Nephron progenitor cell (in vitro differentiated cells): ENCODE results near the gene TCEAL9.

Source experiments
- DNase-seq: peaks from one replicate; pipeline ENCODE4 v3.0.0; 2021
- H3K27ac Mint-ChIP-seq: 2 replicates; pipeline ENCODE4 v1.8.0; 2021; ENCODE audit warnings: mild to moderate bottlenecking, moderate library complexity, mixed read lengths
- H3K27me3 Mint-ChIP-seq: 2 replicates; pipeline ENCODE4 v1.8.0; 2021; ENCODE audit warnings: mild to moderate bottlenecking, low read depth, mixed read lengths; ENCODE audit not compliant: poor library complexity
- H3K36me3 Mint-ChIP-seq: 2 replicates; pipeline ENCODE4 v1.8.0; 2021; ENCODE audit warnings: low read depth, mixed read lengths
- H3K4me1 Mint-ChIP-seq: 2 replicates; pipeline ENCODE4 v1.8.0; 2021; ENCODE audit warnings: mixed read lengths
- H3K4me3 Mint-ChIP-seq: 2 replicates; pipeline ENCODE4 v1.8.0; 2021; ENCODE audit warnings: mild to moderate bottlenecking, moderate library complexity, mixed read lengths
- H3K9me3 Mint-ChIP-seq: 2 replicates; pipeline ENCODE4 v1.8.0; 2021; ENCODE audit warnings: mild to moderate bottlenecking, moderate library complexity, mixed read lengths
- CTCF ChIP-seq: fragments of 200-600 bp; sonication (generic); IDR thresholded peaks from 2 replicates; pipeline ENCODE4 v1.5.0; 2021; ENCODE audit warnings: antibody characterized with exemption

TCEAL9 gene

DNA sequence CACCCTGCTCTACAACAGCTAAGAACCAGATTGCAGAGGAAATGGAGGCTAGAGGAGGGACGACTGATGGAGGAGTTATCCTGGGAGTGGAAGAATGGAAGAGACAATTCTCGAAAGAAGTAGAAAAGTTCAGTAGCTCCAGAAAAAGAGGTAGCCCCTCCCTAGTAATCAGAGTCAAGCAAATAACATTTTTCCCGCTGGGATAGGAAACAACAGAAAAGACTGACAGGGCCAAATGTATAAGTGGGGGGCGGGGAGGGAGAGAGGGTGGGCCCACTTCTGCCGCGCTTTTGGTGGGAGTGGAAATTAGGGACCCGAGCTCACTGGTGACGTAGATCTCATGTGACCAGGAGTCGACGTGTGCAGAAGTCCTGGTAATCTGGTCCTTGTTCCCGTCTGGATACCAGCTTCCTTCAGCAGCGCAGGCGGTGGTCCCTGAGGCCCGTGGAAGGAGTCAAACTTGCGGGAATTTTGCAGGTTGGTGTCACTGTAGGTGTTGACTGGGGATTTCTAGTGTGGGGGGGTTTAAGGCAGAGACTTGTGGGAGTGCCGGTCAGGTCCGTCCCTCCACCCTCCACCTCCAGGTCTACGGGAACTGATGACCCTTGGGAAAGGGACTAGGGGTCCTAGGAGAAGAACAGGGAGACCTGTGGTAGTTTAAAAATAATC, at the start of gene TCEAL9:
TCEAL9 (plus strand) TSS at position 377 of the 669 bp plus-strand sequence. CDS start 1,179 bp downstream, outside the sequence.
- DNase-seq = peak; percentile 30

GRCh38 chrX:103309860-103310554, 46.3 kb upstream of the TCEAL9 start:
- TF ChIP-seq CTCF = no peak
- no peak overlapping the region for H3K27ac Mint-ChIP-seq
- H3K36me3 Mint-ChIP-seq = peaks cover 8% of the 10 kb centered on the region
- DNase-seq = peak; percentile 21
- H3K4me3 Mint-ChIP-seq = peak overlapping the region; percentile 86
- peaks cover 4% of the 10 kb centered on the region for H3K9me3 Mint-ChIP-seq
- peaks cover 6% of the 10 kb centered on the region for H3K4me1 Mint-ChIP-seq
- peaks cover 5% of the 10 kb centered on the region for H3K27me3 Mint-ChIP-seq

More for the DNA sequence above, at the start of gene TCEAL9:
- peak within 1 kb of the TSS; percentile 99 for H3K27ac Mint-ChIP-seq
- peaks cover 24% of the 10 kb centered on the region for H3K4me1 Mint-ChIP-seq
- H3K4me3 Mint-ChIP-seq = peak within 1 kb of the TSS; percentile 97
- no peaks in the 10 kb centered on the region for H3K27me3 Mint-ChIP-seq
- TF ChIP-seq CTCF = no peak
- peaks cover 17% of the 10 kb centered on the region for H3K36me3 Mint-ChIP-seq
- peaks cover 15% of the 10 kb centered on the region for H3K9me3 Mint-ChIP-seq

GRCh38 chrX:103310555-103311398, 45.5 kb upstream of the TCEAL9 start, which contains the start of gene BEX2:
Gene BEX2, minus strand, starts transcription at chrX:103310990. Its CDS starts 1,014 bp downstream, at chrX:103309976.
- TF ChIP-seq CTCF = no peak
- Mint-ChIP-seq H3K27ac (no peak within 1 kb of the TSS), H3K4me3 (peak within 1 kb of the TSS; percentile 86), H3K9me3 (peaks cover 8% of the 10 kb centered on the region), H3K36me3 (peaks cover 8% of the 10 kb centered on the region), H3K4me1 (peaks cover 6% of the 10 kb centered on the region), H3K27me3 (peaks cover 5% of the 10 kb centered on the region)
- DNase-seq = peak; percentile 83

GRCh38 chrX:103311399-103311780, 44.9 kb upstream of the TCEAL9 start:
- Mint-ChIP-seq H3K27me3 (peaks cover 5% of the 10 kb centered on the region), H3K36me3 (peaks cover 8% of the 10 kb centered on the region), H3K4me3 (peak overlapping the region; percentile 86), H3K9me3 (peaks cover 8% of the 10 kb centered on the region), H3K27ac (no peak overlapping the region), H3K4me1 (peaks cover 6% of the 10 kb centered on the region)
- no peak for DNase-seq
- TF ChIP-seq CTCF = no peak

- H3K4me1 Mint-ChIP-seq = peaks cover 34% of the 10 kb centered on the region
- no peaks in the 10 kb centered on the region for H3K36me3 Mint-ChIP-seq
- peaks cover 13% of the 10 kb centered on the region for H3K9me3 Mint-ChIP-seq
- H3K27ac Mint-ChIP-seq = peak within 1 kb of the TSS; percentile 89
- peak within 1 kb of the TSS; percentile 83 for H3K4me3 Mint-ChIP-seq
- peak; percentile 31 for DNase-seq
- H3K27me3 Mint-ChIP-seq = no peaks in the 10 kb centered on the region
- no peak for TF ChIP-seq CTCF
Measured at GRCh38 chrX:103329991-103330390, 26.3 kb upstream of the TCEAL9 start, which contains the start of gene TCEAL7. Gene TCEAL7, plus strand, starts transcription at chrX:103330239. Its CDS starts 1,165 bp downstream, at chrX:103331404.
